HepG2 (cell line): ENCODE results near the gene EFNB1.

Experiments
- CENPX ChIP-seq: sonication (generic); formaldehyde crosslinking; IDR thresholded peaks from 2 replicates; pipeline ENCODE4 v1.9.0; 2021; ENCODE audit warnings: mild to moderate bottlenecking, missing genetic modification reagents, moderate library complexity
- CTCF ChIP-seq: sonication (generic); formaldehyde crosslinking; IDR thresholded peaks from 2 replicates; pipeline ENCODE4 v1.5.0; 2020; ENCODE audit warnings: mild to moderate bottlenecking, missing genetic modification reagents, moderate library complexity
- ELF4 ChIP-seq: sonication (generic); formaldehyde crosslinking; IDR thresholded peaks from 2 replicates; pipeline ENCODE4 v1.5.0; 2020; ENCODE audit warnings: missing genetic modification reagents, mild to moderate bottlenecking, moderate library complexity, borderline replicate concordance
- SALL2 ChIP-seq: sonication (generic); formaldehyde crosslinking; IDR thresholded peaks from 2 replicates; pipeline ENCODE4 v1.8.1; 2023; ENCODE audit warnings: mild to moderate bottlenecking, missing genetic modification reagents, inconsistent platforms

- TF ChIP-seq CTCF (CRISPR knock-in tag) = no peak
- TF ChIP-seq CENPX = no peak
- TF ChIP-seq SALL2 (CRISPR knock-in tag) = no peak
- TF ChIP-seq ELF4 (CRISPR knock-in tag) = no peak
Observed at GRCh38 chrX:68852046-68852445, 23.2 kb downstream of the EFNB1 start.
